GM18870 (cell line): ENCODE data around the gene SLC44A1.
"Not testable (repeated sequence)": the region's sequence is repeated elsewhere in the genome, so short reads cannot be mapped to it uniquely, and the experiment has no call there.

Experiments used
- ATAC-seq: cut with Tn5 transposase; IDR thresholded peaks from one replicate; pipeline ENCODE4 v1.9.1; 2021; ENCODE audit warnings: moderate library complexity; ENCODE audit not compliant: unreplicated experiment

The SLC44A1 gene

DNA sequence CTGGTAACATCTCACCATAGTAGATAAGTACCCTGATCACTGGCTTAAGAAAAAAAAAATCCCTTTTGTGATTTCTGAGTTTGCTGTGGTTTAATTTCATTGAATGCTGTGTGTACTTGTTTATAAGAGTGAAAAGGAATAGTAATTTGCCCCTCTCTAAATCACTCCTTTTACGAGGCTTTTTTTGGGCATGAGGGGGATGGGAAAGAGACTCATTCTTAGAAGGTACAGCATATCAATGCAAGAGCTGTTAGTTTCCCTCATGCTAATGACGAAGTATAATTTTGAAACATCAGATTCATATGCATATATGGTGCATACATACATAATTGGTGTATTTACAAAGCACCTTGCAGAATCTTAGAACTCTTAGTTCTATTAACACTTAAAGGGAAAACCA lies 2.4 kb upstream of the SLC44A1 start:
- ATAC-seq: no peak

DNA sequence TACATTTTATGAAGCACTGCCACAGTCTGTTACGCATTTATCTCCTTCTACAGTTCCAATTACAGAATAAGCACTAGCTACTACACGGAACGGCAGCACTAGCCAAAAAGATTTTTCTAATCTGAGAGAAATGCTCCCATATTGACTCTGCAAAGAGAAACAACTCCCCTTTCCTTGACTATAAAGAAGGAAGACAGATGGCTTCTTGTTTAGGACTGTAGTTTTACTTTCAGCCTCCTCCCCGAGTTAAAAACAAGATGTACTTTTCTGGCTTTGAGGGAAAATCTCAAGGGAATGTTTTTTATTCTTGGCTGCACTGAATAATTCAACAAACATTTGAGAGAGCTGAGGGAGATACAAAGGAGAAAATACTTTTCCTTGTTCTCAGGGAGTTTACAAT lies 1.9 kb upstream of the SLC44A1 start:
- ATAC-seq: no peak

DNA sequence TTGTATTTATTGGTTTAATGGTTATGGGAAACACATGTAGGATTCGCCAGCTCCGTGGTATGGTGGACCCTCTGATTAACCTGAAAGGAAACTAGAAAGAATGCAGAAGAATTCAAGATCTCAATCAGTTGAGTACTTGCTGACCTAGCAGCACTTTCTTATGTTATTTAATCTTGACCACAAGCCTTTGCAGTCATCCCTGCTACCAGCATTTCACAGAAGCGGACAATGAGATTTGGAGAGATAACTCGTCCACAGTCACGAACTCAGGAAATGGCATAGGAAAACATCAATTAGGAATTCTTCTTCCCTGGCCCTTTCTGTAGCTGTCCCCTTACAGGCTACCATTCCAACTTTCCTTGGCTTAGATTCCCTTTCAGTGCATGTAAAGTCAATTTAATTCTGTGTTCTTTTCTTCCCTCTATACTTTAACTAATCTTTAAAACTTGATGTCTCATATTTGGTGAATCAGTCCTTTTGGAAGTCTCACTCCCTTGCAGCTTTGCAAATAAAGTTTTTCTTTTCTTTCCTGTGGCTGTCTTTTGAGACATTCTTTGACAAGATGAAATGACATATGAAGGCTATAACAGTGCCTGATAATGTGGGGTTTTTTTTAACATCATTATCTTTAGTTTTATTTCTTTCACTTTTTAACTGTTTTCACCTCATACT lies 1.3 kb upstream of the SLC44A1 start:
- no peak for ATAC-seq

DNA sequence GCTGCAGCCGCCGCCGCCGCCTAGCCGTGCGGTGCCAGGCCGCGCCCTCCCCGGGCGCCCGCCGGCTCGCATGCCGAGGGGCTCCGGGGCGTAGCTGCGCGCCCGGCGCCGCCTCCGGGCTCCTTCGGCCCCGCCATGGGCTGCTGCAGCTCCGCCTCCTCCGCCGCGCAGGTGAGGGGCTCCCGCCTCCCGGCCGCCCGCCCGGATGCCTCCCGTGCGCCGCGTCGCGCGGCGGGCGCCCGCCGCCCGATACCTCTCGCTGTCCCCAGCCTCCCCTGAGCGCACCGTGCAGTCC lies 230 bp downstream of the SLC44A1 start:
- no peak for ATAC-seq

DNA sequence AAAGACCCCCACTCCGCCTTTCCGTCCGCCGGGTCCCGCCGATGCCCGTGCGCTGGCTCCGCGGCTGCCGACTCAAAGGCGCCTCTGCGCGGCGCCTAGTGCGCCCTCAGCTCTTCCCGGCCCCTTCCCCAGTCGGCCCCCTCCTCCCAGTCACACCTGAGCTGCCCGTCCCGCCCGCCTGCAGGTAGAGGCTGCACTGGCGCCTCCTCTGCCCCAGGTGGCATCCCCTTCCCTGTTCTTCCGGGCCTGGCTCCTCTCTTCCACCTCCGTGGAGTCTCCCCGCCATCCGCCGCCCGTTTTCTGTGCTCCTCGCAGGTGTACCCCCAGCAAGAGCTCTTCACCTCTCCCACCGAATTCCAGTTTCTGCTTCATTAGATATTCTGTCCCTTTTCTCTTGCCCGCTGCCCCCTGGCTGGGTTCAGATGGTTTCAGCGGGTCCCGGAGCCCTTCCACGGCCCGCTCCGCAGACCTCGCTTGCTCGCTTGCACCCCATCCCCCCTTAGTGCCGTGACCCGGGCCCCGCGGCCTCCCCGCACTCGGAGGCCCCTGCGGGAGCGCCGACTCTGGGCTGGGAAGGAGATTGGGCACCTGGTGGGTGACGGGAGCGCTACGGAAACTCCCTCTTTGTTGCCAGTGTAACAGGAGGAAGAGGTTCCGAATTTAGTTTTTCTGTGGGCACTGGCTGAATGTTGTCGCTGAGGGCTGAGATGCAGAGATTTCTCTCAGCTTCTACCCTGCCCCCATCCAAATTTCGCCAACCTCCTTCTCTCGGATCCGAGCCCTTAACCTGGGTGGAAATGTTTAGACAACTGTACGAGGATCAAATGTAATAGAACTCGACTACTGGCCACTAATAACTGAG lies 809 bp downstream of the SLC44A1 start:
- no peak for ATAC-seq

DNA sequence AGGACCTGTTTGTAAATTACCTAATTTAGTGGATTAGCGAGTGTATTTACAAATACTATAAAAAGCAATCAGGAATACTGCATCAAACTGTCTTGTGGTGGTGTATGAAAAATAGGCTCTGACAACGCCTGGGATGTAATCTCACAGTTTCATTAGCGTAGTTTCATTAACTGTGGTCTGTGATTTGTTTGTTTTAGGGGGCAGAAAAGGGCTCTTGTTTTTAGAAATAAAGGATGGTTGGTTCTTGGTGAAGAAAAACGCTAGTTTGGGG lies 1.4 kb downstream of the SLC44A1 start:
- no peak for ATAC-seq

DNA sequence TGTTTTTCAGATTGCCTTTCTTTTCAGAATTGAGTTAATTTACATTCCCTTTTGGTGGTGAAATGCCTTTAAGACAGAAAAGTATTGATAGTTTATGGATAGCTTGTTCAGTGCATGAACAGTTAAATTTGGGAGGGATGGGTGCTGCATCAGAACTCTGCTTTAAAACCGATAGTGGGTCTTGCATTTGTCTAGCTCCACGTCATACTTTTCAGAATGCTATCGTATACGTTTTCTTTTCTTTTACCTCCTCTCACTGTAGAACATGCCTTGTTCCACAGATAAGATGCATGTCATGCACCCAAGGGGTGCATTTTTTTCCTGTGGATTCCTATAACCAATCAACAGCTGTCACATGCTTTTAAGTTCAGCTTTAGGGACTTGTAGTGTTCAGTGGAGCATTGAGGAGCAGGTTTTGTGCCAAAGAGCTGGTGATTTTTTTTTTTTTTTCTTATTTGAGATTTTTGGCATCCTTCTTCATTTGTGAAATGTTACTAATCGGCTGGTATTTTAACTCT lies 2.3 kb downstream of the SLC44A1 start:
- ATAC-seq: no peak

DNA sequence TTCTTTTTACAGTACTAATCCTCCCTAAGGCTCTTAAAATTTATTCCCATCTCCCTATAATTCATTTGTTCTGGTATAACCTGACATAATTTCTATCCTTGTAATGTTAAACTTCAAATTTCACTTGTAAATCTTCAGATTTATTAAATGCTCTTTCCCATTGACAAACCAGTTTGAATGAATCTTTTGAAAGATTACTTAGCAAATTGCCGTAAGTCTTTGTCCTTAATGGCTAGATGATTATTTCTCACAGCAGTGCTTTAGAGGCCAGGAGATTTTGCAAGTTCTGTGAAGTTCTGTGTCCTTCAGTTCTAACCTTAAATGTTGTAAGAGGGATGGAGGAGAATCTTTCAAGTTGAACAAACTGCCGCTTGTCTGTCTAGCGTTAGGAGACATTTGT lies 4.2 kb downstream of the SLC44A1 start:
- no peak for ATAC-seq

DNA sequence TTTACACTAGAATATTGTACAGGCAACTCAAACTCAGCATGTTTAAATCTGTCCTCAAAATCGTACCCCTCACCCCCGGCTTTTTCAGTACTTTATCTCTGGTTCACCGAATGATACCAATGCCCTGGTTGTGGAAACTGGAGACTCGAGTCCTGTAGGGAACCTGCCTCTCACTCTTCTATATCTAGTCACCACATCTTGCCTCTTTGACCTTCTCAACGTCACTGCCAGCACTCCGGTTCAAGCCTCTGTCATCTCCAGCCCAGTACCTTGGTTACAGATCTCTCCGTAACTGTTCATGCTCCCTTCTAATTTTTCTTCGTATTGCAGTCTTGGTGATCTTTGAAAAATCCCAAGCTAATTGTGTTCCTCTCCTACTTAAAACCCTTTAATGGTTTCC lies 6.7 kb downstream of the SLC44A1 start:
- ATAC-seq: no peak

DNA sequence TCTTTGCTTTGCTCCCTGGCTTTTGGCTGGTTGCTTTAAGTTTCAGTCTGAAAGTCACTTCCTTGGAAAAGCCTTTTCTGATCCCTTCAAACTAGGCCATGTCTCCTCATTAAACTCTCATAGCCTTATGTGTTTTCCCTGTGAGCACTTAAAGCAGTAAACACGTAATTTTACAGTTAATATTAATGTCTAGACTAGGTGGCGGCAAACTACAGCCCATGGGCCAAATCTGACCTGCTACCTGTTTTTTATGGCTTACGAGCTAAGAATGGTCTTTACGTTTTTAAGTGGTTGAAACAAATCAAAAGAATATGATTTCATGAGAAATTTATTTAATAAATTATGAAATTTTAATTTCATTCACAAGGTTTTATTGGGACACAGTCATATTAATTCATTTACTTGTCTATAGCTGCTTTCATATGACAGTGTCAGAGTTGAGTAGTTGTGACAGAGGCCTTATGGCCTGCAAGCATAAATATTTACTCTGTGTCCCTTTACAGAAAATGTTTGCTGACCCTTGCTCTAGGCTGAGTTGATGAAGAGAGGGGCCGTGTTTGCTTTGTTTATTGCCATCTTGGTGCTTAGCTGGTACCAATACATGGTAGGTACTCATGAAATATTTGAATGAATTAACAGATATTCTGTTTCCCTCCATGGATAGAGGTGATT lies 7.4 kb downstream of the SLC44A1 start:
- ATAC-seq: no peak

DNA sequence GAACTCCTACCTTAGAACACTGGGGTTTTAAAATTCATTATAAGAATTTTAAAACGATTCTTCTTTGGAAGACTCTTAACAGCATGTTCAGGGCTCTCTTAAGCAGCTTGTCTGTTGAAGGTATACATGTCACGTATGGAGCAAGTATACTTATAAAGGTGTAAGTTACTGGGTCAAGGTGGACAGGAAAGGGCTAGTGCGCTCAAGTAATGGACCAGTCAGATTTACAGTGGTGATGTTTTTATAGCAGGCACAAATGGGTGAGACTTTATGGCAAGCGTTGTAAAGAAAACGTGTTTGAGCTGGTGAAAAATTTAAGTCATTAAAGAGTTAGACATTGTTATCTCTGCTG lies 7.9 kb downstream of the SLC44A1 start:
- ATAC-seq: no peak

DNA sequence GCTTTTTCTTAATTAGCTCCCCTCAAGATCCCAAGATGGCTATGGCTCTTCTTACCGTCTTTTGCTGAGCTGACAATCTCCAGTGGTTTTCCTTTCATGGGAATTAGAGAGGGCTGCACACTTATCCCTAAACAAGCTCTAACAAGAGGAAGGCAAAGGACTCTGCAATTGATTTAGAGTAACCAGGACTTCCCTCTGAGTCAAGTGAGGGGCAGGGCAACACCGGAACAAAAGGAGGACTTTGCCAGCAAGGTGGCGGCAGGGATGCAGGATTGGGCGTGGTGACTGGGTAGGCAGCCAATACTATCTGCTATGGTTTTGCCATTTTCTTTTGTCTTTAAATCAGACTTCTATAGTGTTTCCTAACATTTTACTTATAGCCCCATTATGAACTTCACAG lies 9.8 kb downstream of the SLC44A1 start:
- ATAC-seq: no peak

DNA sequence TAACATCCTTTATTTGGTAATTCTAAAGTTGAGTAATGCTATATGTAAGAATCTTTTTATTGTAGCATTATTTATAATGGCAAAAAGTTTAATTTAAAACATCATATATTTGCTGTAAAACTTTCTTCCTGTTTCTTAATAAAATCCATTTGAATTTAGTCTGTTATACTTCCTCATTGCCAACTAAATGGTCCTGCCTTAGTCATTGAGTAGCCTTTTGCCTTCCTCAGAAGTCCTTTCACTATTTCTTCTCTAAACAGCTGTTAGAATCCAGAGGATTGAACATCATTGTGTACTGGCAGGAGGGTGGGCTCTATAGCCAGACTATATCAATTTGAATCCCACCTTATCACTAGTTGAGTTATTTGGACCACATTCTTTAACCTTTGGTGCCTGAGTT lies 11.0 kb downstream of the SLC44A1 start:
- no peak for ATAC-seq

DNA sequence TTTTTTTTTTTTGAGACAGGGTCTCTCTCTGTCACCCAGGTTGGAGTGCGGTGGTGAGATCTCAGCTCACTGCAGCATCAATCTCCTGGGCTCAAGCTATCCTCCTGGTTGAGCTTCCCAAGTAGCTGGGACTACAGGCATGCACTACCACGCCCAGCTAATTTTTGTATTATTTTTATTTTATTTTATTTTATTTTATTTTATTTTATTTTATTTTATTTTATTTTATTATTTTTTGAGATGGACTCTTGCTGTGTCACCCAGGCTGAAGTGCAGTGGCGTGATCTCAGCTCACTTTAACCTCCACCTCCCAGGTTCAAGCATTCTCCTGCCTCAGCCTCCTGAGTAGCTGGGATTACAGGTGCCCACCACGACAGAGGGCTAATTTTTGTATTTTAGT lies 12.1 kb downstream of the SLC44A1 start:
- ATAC-seq: not testable (repeated sequence)

DNA sequence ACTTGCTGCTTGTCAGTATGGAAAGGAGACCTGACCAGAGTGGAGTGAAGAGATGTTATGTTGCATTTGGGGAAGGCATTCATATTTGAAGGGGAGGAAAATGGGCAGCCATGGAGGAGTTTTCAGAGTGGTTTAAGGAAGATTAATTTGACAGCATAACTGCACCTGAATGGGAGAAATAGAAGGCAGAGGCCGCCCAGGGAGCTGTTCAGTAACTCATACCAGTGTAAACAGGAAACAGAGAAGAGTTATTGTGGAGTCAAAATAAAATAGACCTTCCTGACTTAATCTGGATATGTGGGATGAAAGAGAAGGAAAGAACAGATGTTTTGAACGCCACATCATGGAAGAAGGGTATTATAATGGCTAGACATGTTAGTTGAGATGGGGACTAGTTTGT lies 13.4 kb downstream of the SLC44A1 start:
- no peak for ATAC-seq

DNA sequence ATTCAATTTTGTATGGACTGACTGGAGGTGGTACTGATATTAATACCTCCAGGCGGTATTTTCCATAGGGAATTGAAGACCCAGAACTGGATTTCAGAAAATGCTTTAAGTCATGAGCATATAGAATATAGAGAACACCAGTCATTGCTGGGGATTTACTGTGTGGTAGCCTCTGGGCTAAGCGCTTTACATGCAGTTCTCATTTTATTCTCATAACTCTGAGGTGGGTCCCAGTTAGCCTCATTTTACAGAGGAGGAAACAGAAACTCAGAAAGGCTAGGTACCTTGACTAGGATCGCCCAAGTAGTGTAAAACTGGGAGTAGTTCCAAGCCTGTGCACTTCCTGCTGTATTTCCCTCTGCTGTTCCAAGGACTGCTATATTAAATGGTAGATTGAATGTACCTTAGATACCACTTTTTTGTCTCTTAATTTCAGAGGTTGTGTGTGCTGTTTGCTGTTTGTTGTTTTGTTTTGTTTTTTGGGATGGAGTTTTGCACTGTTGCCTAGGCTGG lies 13.8 kb downstream of the SLC44A1 start:
- ATAC-seq: no peak

DNA sequence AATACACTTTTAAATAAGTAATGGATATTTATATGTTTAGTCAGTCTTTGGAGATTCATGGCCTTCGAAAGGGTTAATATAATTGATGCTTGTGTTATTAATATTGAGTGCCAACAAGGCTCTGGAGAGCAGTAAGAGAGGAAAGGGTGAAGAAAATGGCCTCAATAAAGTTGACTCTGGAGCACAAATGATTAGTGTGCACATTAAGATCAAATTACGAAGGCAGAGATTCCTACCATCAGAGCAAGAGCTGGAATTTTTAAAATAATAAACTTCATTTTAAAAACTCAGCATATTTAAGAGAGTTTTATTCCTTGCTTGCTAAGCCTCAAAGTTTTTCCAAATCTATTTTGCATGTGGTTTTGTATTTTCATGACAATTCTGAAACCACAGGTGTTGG lies 14.8 kb downstream of the SLC44A1 start:
- peak; percentile 1 for ATAC-seq

DNA sequence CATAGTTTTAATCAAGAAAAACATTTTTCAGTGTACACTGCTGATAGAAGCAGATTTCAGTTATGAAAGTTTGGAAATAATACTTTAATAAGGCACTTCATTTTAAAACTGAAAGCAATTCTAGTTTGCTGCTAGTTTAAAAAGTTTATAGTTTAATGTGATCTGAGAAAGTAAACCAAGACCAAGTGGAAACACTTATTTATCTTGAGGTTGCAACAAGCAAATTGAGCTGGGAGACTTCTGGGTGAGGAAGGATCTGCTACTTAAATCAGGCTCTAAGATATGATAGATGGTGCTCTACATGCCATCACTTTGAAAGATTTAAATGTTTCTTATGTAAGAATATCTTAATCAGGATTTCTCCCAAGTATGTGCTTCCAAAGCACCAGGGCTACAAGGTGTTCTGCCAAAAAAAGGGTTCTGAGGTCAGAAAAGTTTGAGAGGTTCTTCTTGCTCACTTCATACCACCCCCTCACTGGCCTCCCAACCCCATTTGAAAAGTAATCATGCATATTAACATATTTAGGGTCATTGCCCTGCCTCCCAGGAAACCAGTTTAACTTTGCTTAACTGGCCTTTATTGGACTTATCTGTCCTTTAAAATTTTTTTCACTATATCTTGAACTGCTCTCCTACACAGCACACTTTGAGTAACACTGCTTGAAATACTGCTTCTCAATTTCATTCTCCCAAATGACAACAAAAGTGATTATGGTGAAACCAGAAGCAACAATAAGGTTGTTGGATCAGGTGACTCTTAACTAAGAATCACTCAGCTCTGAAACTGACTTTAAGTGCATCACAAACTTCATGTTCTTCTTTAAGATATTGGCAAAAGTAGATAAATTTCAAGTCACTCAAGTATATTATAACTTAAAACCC lies 15.5 kb downstream of the SLC44A1 start:
- ATAC-seq: peak; percentile 25

DNA sequence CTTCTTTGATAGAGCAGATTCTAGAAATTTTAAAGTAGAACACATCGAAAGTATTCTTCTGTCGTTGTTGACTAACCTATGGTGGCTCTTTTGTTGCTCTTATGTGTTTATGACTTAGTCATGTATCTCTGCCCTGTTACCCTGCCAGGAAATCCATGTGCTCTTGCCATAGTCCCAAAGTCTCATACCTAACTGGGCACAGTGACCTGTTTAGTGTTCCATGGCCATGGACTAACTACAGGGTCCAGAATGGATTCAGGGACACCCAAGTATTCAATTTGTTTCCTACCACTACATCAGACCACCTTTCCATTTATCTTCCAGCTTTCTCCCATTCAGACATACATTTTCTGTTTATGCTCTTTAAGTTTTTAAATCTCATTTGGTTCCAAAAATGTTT lies 18.0 kb downstream of the SLC44A1 start:
- ATAC-seq: no peak

DNA sequence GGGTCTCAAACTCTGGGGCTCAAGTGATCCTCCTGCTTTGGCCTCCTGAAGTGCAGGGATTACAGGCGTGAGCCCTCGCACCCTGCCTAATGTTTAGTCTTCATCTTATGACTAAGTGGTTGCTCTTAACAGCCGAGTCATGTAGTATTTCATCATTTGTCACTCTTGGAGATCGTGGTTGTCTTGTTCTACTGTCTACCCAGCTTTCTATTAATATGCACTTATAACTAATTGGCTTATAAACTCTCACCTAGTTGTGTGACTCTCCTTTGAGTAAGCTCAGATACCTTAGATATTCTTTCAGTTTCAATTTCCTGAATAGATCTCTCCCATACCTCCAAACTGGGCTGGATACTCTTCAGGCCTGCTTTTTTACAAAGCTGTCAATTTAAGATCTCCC lies 19.9 kb downstream of the SLC44A1 start:
- ATAC-seq: no peak

DNA sequence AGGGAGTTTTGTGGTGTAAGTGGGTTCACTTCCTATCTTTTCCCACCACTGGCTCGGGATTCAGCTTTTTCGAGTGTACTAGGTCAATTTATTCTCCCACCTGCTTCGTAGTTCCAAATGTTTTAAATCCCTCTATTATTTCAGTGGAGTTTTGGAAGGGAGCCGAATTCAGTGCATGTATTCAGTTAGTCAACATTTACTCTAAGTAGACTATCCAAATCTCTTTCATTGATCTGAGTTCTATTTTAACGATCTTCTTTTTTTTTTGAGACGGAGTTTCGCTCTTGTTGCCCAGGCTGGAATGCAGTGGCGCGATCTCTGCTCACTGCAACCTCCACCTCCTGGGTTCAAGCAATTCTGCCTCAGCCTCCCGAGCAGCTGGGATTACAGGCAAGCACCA lies 23.8 kb downstream of the SLC44A1 start:
- not testable (repeated sequence) for ATAC-seq
